Tongue (tissue), 2 donors: ENCODE measurements around the gene TC2N. TPM values are rescaled to one million over a fixed set of nuclear protein-coding genes. Genes with fewer than 3 reads are reported as not detected.
"Not testable (repeated sequence)": the region's sequence is repeated elsewhere in the genome, so short reads cannot be mapped to it uniquely, and the experiment has no call there.

Experiments used
- DNase-seq: peaks from one replicate; pipeline ENCODE4 v3.0.0-alpha.2; 2015
- total RNA-seq: library from RNA; depleted of rRNA; stranded (reverse); fragments of >200 nt; gene quantifications from one replicate; pipeline ENCODE4 v1.2.3, GENCODE V29; 2014

Gene TC2N
- total RNA-seq, 1 donor from 2014 or later: 30.9 TPM

- no peak for DNase-seq
These were observed 21.5 kb upstream of the TC2N start for GRCh38 chr14:91888641-91889476.

- no peak for DNase-seq
These were observed 19.6 kb upstream of the TC2N start for GRCh38 chr14:91886961-91887360.

- peak; percentile 32 for DNase-seq
These were observed 18.5 kb upstream of the TC2N start for GRCh38 chr14:91885839-91886238.

GRCh38 chr14:91885113-91885712, 17.9 kb upstream of the TC2N start:
- no peak for DNase-seq

GRCh38 chr14:91884664-91885063, 17.3 kb upstream of the TC2N start:
- DNase-seq: no peak

- no peak for DNase-seq
These were observed 16.4 kb upstream of the TC2N start for GRCh38 chr14:91883753-91884152.

DNA sequence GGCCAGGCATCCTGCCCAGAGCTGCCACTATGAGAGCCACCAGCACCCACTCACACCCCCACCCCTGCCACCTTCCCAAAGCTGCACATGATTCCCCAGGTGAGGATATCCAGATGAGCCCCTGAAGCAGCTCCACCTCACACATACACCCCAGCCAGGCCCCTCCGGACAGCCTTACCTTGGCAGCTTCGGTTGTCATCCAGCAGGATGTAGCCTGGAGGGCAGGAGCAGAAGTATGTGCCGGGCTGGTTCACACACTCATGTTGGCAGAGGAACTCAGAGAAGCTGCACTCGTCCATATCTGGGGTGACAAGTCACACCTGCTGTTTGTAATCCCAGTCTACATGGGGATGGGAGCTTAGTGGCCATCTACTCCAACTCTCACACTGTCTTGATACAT, 15.4 kb upstream of the TC2N start:
- no peak for DNase-seq

DNA sequence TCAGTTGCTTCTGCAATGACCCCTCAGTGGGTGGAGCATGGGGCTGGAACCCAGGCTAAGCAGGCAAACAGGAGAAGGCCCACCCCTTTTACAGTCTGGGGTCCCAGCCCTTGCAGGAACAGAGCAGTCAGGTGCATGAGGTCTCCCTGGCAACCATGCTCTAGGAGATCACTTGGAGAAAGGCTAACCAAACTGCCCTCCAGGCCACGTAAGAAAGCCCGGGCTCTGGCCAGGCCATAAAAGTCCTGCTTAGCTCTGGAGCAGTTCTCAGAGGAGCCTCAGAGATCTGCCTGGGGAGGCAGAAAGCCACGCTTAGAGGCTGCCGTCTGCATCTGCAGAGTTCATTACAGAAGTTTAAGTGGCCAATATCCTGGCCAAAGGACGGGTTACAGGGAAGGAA, 15.0 kb upstream of the TC2N start:
- no peak for DNase-seq

GRCh38 chr14:91879196-91879595, 11.9 kb upstream of the TC2N start:
- DNase-seq: no peak

DNA sequence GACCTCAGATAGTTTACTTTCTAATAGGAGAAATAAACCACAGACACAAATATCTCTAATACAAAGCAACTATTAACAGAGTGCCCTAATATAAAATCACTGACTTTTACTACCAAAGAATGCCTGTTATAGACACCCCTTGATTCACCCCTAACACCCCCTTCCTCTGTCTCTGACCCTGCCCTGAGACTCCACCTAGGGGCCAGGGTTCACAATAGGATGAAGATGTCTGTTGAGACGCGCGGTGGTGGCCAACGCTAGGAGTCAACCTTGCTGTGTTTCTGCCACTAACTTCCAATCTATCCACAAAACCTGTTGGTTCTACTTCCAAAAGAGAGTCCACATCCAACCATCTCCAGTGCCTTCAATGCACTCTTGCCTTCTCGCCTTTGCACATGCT, 10.9 kb upstream of the TC2N start:
- no peak for DNase-seq

DNA sequence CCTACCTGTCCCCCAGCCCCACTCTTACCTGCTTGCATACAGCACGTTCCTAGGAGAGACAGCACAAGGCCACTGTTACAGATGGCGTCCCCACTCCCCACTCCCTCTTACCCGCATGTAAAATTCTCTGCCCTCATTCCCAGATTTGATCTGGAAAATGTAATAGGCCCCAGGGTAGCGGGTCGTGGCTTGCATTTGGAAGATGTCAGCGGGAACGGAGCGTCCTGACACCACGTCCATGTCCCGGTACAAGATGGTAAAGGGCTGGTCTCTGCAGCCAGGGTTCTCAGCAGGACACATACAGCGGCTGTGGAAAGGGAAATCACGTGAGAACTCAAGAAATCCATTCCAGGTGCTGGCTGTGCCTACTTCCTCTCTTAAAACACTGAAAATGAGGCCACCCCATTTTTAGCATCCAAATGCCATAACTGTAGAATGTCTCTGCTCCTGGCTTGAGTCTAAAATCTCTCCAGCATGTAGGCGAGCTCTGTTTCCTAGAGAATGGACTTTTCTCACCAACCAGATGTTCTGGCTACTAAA, 10.1 kb upstream of the TC2N start:
- DNase-seq: no peak

DNA sequence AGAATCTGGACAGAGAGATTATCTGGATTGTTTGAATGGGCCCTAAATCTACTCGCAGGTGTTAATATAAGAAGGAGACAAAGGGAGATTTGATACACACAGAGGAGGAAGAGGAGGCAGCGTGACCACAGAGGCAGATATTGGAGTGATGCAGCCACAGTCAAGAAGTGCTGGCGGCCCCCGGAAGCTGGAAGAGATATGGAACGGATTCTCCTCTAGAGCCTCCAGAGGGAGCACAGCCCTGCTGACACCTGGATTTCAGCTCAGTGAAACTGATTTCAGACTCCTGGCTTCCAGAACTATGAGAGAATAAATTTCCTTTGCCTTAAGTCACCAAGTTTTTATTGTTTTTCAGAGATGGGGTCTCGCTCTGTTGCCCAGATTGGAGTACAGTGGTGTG, 9.2 kb upstream of the TC2N start:
- DNase-seq: no peak

GRCh38 chr14:91875525-91876286, 8.4 kb upstream of the TC2N start:
- DNase-seq: no peak

- DNase-seq: peak; percentile 39
These were observed 6.4 kb upstream of the TC2N start for GRCh38 chr14:91873471-91874415.

DNA sequence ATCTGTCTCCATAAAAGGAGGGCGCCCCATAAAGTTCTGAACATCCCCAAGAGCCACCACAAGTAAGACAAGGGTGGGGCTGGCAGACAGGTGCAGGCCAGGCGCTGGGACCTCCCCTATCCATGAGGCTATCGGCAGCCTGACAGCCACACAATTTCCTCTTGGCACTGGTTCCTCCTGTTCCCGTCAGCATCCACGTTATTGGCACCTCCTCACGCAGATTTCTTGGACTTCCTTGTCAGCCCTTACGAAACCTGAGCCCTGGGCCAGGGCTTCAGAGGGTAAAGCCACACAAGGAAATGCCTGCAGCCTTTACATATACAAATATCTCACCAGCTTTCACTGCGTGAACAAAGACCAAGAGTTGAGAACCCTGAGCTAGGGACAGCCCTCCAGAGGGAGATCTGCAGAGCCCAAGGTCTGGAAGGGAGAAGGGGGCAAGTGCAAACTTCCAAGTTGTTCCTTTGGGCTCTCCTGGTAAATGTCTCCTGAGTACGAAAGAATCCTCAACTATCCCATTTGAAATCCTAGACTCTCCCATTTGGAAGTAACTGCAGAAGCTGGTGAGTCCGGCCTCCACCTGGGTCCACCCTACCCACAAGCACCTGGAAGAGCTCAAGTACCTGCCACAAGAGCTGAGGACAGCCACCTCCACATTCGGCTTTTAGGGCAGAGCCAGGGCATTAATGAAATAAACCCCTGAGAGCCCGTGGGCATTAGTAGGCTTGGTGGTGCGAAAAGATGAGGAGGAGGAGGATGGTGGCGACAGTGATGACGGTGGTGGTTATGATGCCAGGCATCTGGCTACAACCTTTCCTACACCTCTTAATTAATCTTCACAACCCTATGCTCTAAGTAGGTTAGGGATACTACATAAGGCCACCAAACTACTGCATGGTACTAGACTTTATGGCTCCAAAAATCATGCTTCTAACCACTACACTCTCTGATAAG, 5.5 kb upstream of the TC2N start:
- DNase-seq: peak; percentile 60

GRCh38 chr14:91872011-91872501, 4.7 kb upstream of the TC2N start:
- no peak for DNase-seq

DNA sequence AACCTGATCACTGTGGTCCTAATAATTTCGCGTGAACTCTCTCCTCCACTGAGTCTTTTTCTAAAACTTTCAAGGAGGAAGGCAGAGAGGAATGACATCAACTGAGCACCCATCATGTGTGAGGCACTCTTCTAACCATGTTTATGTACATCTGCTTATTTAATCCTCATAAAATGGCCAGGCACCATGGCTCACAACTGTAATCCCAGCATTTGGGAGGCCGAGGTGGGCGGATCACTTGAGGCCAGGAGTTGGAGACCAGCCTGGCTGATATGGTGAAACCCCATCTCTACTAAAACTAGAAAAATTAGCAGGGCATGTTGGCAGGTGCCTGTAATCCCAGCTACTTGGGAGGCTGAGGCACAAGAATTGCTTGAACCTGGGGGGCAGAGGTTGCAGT, 4.1 kb upstream of the TC2N start:
- DNase-seq: not testable (repeated sequence)

DNA sequence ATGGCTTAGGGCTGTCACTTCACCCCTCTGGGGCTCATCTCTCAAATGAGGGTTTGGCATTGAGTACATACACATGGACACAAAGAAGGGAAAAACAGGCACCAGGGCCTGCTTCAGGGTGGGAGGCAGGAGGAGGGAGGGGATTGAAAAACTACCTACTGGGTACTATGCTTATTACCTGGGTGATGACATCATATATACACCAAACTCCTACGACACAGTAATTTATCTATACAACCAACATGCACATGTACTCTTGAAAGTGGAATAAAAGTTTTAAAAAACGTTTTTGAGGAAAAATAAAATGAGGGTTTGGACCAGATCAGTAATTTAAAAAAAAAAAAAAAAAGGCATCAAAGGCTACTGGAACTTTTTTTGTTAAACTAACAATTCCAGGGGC, 3.6 kb upstream of the TC2N start:
- DNase-seq: no peak

DNA sequence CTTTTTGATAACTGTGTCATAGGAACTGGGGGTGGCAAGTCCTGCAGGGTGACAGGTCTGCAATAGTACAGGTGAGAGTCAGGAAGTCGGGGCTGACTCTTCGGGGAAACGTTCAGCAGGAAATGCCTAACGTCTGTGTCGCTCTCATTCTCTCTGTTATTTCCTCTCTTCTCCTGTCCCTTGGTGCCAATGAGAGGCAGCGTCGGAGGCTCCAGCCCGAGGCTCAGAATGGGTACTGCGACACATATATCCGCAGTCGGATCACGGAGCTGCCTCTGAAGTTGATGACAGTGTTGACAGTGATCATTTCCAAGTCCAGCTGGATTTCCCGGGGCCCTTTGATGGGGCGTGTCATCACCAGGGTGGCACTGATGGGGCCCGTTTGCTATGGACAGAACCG, 2.7 kb upstream of the TC2N start:
- no peak for DNase-seq

DNA sequence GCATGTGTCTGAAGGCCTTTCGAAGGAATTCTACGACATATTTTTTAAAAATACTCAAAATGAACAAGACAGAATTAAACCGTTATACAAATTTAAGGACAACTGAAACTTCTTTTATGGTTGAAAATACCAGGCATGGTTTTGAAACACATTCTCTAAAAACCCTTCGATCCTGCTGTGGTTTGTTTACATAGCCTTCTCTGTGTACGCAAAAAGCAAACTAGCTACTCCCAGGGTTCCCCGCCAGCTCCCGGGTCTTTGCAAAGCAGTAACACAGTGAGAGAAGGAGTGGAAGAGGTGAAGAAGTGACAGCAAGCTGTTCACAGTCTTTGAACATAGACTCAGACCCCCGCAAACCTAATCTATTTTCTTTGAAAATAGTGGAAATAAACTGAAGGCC, 2.2 kb upstream of the TC2N start:
- DNase-seq: no peak
